HG02970 (cell line): ENCODE measurements around the gene TBX3.

Experiments
- ATAC-seq: cut with Tn5 transposase; IDR thresholded peaks from one replicate; pipeline ENCODE4 v1.9.1; 2021; ENCODE audit warnings: mild to moderate bottlenecking, moderate library complexity, moderate number of reproducible peaks; ENCODE audit not compliant: unreplicated experiment, low FRiP score

The TBX3 gene

DNA sequence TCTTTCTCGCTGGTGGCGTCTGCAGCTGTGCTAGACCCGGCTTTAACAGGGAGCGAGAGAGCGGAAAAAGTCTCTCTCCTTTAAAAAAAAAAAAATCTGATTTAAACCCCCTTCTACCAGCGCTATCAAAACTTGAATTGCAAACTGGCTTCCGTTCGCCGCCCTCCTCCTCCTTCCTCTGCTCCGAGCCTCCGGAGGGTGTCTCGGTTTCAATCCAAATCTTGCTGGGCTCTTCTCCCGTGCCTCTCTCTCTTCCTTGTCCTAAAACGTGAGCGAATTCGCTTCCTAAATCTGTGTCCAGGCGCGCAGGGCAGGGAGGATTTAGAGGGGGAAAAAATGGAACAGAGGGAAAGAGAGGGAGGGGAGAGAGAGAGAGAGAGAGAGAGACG is 272 bp downstream of the TBX3 start:
- ATAC-seq: no peak

DNA sequence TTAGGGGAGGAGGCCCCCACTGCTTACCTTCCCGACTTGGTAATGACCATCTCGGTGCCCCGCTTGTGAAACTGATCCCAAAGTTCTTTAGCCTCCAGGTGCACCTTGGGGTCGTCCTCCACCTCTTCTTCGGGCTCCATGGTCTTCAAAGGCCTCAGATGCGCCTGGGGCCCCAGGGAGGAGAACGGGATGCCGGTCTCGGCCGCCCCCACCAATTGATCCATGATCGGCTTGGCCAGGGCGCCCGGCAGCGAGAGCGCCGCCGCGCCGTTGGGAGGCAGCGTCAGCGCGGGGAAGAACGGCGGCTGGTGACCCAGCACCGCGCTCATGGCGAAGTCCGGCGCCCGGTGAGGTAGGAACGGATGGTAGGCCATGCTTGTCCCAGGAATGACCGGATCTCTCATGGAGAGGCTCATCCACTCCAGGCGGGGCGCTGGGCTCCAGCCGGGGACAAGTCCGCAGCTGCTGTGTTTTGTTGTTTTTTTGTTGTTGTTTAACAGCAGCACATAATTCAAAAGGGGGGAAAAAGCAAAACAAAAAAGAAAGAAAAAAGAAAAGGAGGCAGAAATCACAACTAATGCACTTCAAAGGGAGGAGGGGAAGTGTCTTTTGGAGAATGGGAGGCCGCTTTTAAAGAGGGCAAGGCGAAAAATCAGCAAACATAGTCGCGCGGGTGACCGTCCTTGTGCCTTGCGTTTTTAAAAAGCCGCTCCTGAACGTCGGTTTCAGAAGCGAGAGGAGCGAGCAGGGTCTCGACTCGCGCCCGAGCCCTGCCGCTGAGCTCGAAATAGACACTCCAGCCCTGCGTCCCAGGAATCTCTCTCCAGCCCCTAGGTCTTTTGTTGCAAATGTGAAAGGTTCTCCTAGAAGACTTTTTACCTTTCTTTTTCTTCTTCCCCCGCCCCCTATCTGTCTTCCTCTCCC is 928 bp downstream of the TBX3 start:
- no peak for ATAC-seq

DNA sequence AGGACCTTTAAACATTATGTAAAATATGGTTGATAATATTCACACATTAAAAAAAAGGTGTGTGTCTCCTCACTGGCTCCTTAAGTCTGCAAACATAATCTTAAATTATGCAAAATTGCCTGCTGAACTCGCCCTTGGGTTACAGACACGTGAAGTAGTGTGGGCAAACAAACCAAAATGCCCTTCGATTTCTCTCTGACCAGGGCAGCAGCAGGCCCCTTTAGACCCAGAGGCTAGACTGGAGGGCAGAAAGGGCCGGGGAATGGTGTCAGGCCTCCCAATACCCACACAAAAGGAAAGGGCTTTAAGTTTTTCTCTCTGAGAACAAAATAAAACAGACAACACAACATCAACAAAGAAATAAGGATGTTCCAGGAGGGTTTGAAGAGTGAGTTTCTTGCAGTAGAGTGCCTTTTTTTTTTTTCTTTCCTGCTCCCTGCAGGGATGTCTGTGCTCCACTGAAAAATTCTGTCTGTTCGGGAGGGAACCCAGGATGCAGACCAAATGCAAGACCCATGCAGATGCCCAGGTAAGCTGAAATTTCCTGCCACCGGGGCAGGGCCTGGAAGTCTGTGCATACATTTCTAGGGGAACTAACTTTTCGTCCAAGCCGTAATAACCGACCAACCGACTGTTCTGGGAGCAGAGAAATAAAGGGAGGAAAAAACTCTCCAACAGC is 1.7 kb downstream of the TBX3 start:
- ATAC-seq: no peak

DNA sequence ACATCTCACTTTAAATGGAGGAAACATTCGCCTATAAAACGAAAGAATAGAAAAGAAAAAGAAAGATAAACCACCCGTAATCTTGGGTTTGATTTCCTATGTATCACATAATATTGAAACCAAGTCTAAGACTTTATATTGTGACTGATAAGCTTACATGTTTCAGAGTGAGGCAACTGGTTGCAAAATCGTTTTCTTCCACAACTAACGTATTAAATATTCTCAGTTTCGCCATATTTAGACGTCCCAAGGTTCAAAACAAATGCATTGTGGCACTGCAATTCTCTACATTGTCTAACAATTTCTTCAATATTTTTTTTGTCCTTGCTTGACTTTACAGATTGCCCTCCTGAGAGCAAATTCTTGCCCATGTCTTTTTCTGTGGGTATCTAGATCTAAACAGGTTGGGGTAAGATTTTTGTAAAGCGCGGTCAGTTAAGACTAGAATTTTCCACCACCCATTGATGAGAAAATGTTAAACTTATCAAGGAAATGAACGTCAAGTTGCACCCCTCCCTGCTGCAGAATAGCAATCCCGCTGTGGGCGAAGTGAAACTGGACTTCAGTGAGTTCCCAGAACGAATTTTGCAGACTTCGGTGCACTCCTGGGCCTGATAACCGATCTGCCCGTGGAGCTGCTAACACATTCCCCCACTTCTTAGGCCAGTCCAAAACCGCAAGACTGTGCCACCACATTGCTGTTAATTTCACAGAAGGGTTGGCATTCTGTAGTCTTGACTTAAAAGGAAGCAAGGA is 2.7 kb downstream of the TBX3 start:
- no peak for ATAC-seq

DNA sequence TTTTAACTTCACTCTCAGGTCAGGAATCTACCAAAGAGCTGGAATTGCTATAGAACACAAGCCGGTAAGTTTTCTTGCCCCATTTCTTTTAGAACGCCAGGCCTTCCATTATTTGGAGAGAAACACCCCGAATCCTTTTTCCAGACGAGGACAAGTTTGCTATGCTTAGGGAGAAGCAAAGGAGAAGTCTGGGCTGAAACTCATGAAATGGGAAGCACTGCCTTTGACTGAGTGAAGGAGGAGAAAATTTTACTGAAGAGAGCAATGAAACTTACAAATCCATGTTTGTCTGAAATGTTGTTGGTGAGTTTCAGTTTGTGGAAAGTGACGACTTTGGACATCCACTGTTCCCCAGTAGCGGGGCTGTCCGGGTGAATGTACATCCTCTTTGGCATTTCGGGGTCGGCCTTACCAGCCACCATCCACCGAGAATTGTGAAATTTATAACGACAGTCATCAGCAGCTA is 3.3 kb downstream of the TBX3 start:
- ATAC-seq: no peak

DNA sequence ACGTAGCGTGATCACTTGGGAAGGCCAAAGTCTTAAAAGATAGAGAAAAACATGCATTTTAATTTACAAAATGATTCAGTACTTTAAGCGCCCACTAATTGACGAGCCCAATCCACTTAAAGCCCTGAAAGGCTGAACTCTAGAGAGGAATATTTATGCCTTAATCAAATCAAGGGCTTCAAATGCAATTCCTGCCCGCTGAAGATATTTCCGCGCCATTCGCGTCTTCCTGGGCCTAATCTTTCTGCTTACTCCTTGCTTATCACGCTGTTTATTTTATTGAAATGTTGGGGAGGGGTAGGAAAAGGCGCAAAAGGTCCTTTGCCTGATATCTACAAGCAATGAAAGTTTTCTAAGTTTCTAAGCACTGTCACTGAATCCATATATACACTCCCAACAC is 4.0 kb downstream of the TBX3 start:
- no peak for ATAC-seq

DNA sequence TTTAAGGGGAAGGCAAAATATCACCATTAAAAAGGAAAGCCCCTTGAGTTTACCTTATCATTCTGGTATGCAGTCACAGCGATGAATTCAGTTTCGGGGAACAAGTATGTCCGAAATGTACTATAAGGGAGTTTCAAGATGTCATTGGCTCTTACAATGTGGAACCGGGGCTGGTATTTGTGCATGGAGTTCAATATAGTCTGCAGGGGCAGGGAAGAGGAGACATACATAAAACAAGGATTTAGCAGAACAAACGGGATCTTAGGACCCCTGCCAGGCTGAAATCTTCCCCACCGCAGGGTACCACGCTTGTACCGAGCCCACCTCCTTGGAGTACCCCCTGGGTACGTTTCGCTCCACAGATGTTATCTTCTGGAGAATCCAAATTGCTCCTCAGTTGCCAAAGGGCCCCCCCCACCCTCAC is 4.5 kb downstream of the TBX3 start:
- ATAC-seq: no peak

DNA sequence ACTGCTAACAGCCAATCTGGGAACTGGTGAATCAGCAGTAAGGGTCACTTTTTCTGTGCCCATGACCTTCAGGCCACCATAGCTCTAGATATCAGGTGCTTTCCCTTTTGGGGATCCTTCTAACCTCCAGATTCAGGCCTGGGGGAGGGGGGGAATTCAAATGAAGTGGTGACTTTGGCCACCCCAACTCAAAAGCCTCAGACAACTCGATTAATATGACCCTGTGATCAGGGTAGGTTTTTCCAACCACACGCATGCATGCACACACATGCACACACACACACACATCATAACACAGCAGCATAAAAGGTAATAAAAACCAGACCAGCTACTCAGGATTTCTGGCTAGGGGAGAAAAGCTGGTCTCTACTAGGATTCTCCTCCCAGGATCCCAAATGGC is 5.3 kb downstream of the TBX3 start:
- ATAC-seq: no peak

DNA sequence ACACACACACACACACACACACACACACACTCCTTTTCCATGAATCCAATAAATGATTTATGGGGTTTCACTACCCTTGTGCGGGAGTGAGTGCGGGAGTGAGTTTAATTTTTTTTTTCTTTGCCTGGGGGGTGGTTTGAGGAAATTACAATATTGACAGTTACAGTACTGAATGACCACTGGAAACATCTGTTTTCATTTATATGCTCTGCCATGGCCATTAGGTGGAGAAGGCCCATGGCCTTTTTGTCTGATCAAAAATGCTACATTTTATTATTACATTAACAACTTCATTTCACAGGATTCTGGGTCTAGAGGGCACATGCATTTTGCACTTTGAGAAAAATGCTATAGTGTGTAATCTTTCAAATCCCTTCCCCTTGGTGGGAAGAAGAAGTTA is 5.9 kb downstream of the TBX3 start:
- ATAC-seq: no peak

DNA sequence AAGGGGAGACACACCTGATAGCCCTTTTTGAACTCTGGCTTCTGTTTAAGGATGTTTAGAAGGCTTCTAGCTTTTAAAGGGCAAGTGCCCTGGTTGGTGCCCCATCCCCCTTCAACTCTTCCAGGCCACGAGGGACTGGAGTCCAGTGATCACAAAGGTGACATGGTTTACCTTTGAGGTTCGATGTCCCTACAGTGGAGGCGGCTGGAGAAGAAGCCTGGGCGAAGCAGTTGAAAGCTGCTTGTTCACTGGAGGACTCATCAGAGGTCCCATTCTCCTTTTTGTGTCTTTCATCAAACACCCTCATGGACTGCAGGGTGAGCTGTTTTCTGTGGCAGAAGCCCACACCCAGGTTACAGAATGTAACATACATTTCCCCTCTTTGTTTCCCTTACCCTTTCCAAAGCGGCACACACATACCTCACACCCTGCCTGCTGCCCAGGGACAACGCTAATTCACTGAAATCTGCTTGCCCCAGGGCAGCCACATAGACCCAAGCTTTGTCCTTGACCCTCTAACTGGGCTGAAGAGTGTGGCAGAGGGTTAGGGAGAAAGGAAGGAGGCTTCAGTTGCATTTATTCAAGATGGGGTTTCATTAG is 7.7 kb downstream of the TBX3 start:
- ATAC-seq: no peak

DNA sequence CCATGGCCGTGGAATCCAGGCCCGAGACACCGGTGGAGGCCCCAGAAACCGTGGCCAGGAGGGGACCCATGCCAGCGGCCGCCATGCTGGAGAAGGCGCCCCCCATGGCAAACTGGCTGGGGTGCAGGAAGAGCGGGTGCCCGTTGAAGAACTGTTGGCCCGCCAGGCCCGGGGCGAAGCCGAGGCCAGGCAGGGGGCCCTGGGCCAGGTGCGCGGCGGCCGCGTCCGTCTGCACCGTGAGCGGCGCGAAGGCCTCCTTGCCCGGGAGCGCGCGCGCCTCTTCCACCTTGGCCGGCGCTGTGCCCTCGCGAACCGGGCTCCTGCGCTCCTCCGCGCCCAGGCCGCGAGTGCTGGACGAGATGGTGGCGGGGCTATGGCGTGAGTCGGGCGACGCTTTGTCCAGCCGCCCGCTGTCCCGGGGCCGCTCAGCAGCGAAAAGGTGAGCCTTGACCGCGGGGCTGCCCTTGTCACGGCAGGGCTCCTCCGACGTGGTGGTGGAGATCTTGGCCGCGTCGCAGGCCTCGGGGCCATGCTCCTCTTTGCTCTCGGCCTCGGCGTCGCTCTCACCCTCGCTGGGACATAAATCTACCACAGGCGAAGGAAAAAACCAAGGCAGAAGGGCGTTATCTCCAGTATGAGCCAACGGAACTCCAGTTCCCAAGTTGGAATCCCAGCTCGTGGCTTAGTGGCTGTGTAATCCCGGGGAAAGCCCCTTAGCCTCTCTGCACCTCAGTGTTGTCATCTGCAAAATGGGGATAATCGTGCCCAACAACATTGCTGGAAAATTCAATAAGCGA is 9.5 kb downstream of the TBX3 start:
- ATAC-seq: no peak

DNA sequence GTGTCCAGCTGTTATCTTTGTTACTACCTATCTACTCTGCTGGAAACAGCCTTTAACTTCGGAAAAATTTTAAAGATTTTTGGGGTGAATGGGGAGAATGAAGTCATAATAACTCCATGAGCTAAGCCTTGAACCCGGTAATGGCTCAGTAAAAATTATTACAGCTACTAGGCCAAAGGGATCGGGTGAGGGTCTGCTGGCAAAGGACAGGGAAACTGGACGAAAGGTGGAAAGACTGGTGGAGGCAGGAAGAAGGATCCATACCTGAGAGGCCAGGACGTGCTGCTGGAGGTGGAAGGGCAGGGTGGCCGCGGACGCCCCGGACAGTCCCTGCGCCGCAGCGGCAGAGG is 10.1 kb downstream of the TBX3 start:
- no peak for ATAC-seq

DNA sequence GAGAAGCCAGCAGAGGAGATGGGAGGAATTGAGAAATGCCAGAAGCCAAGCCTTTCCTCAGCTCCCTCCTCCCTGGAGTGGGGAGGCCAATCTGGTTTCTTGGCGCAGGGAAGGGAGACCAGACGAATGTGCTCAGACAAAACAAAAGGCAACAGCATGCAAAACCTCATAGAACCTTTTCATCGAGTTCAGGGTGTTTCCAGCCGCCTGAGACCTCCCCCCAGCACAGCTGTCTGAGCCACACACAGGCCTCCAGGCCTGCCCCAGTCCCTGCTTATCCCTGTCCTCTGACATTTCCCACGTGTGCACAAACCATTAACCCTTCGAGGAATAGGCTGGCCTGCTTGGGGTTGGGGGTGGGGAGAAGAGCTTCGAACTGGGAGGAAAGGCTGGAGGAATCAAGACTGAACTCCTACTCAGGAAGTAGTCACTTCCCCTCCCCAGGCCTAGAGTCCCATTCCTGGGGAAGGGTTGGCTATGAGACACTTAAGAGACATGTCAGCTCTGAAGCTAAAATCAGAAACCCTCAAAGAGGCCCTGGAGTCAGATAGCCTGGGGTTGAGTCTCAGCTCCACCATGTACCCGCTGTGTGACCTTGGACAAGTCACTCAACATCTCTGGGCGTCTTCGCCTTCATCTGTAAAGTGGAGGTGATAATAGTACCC is 10.7 kb downstream of the TBX3 start:
- ATAC-seq: no peak

DNA sequence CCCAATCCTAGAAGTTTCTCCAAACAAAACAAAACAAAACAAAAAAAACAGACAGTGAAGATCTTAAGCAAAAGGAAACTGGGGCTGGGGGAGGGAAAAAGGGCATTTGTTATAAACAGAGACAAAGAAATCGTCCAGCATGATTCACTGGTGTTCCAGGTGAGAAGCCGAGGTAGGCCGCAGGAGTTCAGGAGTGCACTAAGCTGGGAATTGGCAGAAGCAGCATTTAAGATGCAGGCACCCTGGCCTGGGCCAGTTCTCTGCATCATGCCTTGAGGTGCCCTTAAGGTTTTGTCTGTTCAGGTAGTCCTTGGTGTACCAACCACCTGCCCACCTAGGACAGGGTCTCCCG is 11.2 kb downstream of the TBX3 start:
- no peak for ATAC-seq

DNA sequence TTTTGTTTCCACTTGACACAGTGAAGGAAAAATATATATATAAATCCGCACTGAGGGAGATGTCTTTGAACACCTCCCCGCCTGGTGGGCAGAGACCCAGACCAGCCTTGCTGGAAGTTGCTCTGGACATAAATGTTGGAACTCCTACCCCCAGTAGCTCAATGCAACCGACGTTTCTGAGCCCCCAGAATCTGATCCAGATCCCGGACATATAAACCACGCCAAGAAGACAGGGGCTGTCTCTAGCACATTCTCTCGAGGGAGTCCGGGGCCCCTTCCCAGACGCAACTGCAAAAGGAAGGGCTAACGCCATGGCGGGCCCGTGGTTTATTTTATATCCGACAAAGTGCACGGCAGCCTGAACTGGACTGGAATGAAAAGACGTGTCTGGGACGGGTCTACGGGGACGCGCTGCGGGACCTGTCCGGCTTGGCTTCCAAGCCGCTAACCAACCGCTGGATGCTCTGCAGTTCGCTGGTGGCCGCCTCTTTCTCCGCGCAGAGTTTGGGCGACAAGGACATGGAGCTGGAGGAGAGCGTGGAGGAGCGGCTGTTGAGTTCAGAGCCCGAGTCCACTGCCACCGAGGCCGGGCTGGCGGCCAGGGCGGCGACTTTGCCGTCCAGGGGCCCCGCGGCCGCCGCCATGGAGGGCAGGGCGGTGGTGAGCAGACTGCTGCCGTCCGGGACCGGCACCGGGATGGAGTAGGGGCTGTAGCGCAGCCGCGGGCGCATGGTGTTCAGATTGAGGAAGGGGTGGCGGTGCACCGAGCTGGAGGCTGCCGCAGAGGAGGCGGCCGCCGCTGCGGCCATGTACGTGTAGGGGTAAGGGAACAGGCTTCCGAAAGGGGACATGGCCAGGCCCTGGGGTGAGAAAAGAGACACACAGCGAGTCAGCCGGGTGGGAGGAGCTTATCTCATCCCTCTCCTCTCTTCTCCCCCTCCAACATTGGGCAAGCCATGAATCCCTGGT is 12.2 kb downstream of the TBX3 start:
- ATAC-seq: no peak

DNA sequence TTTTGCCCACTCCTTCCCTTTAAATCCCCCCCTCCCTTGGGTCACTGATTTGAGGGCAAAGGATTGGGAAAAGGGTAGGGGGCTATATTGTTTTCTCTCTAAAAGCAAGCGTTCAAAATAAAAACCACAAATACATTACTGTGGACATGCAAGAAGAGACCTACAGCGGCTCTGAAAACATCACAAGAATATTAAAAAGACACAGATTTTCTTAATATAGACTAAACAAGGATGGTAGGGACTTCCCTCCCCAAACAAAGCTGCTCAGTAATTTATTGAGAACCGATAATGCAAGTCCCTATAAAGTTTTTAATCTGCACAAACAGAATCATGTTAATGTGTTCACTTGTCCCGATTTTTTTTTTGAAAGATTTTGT is 12.9 kb downstream of the TBX3 start:
- no peak for ATAC-seq

DNA sequence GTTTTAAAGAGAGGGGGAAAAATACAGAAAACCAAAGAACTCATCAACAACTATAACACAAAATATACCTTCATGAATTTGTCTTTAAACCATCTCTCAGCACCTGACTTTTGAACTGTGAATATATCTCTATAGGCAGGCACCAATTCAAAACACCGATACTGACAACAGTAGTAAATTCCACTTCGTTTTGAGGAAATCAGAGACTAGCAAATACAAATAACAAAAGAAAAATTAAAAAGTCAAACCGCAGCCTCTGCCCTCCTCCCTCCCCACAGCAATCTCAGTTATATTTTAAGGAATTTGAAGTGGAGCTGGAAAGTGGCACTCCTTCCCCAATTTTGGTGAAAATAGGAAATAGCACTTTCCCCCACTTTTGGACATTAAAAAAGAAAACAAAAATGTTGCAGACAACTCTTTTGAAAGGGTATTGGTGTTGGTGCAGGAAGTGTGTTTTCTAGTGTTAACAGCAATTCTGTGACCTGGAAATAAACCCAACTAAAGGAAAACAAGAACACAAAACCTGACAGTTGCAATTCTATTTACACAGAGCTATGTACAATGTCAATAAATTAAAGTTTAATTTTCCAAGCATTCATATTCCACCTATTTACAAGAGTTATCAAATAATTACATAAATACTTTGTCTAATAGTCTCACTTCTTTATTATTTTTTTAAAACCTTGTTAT is 13.5 kb downstream of the TBX3 start:
- no peak for ATAC-seq
